GM12878 (cell line): ENCODE results near the gene SMIM28. TPM values are rescaled to one million over a fixed set of nuclear protein-coding genes. Genes with fewer than 3 reads are reported as not detected.

ENCODE experiments used
- ATAC-seq: fragments of 200-7000 bp; cut with Tn5 transposase; 3 replicates; pipeline ENCODE4 v1.9.1; 2020; ENCODE audit warnings: mild to moderate bottlenecking, moderate library complexity
- BruUV-seq: library from RNA; stranded (reverse); fragments of 400-500 nt; replicated peaks from 2 replicates; lab custom pipeline; 2021; lab: Mats Ljungman, UMichigan
- CTCF ChIA-PET: fragments of 300-600 bp; sonication (Branson Sonifier 250); formaldehyde crosslinking; extraction: SDS; loops from one replicate; lab custom pipeline; 2021; ENCODE audit warnings: inconsistent platforms; lab: Yijun Ruan, JAX
- POLR2A ChIA-PET: fragments of 350-600 bp; formaldehyde crosslinking; extraction: SDS; loops from one replicate; lab custom pipeline; 2021; ENCODE audit warnings: inconsistent platforms; lab: Charles Lee
- RAD21 ChIA-PET: fragments of 300-600 bp; sonication (Branson Sonifier 250); formaldehyde crosslinking; loops from one replicate; lab custom pipeline; 2023; ENCODE audit warnings: antibody characterized with exemption; ENCODE audit not compliant: unreplicated experiment; lab: Charles Lee
- SMC1A ChIA-PET: fragments of 300-600 bp; sonication (Branson Sonifier 250); formaldehyde crosslinking; loops from one replicate; lab custom pipeline; 2023; ENCODE audit not compliant: unreplicated experiment, uncharacterized antibody; lab: Charles Lee
- DNase-seq: peaks from one replicate; pipeline ENCODE4 v3.0.0-alpha.2; 2011; ENCODE audit warnings: low read depth, low spot score
- FAIRE-seq: peaks from 3 replicates; lab custom pipeline; 2011; peaks lifted over from hg19 to GRCh38; lab: Jason Lieb, UNC
- H2AFZ ChIP-seq: 2 replicates; pipeline ENCODE4 v1.6.0; 2011; ENCODE audit warnings: low read depth, low read length, control low read depth; ENCODE audit not compliant: control insufficient read depth
- H3K27ac ChIP-seq: 2 replicates; pipeline ENCODE4 v1.5.1; 2011; ENCODE audit warnings: control low read depth; ENCODE audit not compliant: control insufficient read depth, insufficient read depth
- H3K27me3 ChIP-seq, 2 experiments: replicated peaks in 1 of 2; 2 replicates each; pipeline versions ENCODE4 v1.6.0 to v1.6.1; 2011; ENCODE audit warnings: low read length in 1 of 2; ENCODE audit not compliant: control insufficient read depth in 2 of 2, insufficient read depth in 2 of 2
- H3K36me3 ChIP-seq, 2 experiments: 2 replicates each; pipeline ENCODE4 v1.5.1; 2011; ENCODE audit warnings: low read length in 1 of 2; ENCODE audit not compliant: control insufficient read depth in 2 of 2, insufficient read depth in 2 of 2
- H3K4me1 ChIP-seq: 2 replicates; pipeline ENCODE4 v1.6.1; 2011; ENCODE audit warnings: mild to moderate bottlenecking, low read length, moderate library complexity, mixed read lengths; ENCODE audit not compliant: control insufficient read depth, insufficient read depth
- H3K4me2 ChIP-seq: 2 replicates; pipeline ENCODE4 v1.6.0; 2011; ENCODE audit warnings: control low read depth; ENCODE audit not compliant: control insufficient read depth, insufficient read depth
- H3K4me3 ChIP-seq: fragments of 200-600 bp; sonication (generic); 2 replicates; pipeline ENCODE4 v1.5.1; 2016
- H3K79me2 ChIP-seq: 2 replicates; pipeline ENCODE4 v1.6.0; 2011; ENCODE audit warnings: low read length; ENCODE audit not compliant: control insufficient read depth, insufficient read depth
- H3K9ac ChIP-seq: 2 replicates; pipeline ENCODE4 v1.8.0; 2011; ENCODE audit warnings: low read length, control low read depth, mixed read lengths; ENCODE audit not compliant: control insufficient read depth, insufficient read depth
- H3K9me3 ChIP-seq: replicated peaks from 3 replicates; pipeline ENCODE4 v1.5.1; 2011; ENCODE audit warnings: mild to moderate bottlenecking, low read length; ENCODE audit not compliant: control insufficient read depth, insufficient read depth
- H4K20me1 ChIP-seq: 2 replicates; pipeline ENCODE4 v1.6.0; 2011; ENCODE audit not compliant: control insufficient read depth, insufficient read depth
- BMI1 ChIP-seq: fragments of 450-650 bp; IDR thresholded peaks from 2 replicates; pipeline ENCODE4 v1.6.1; 2016; ENCODE audit warnings: mild to moderate bottlenecking, moderate library complexity, borderline replicate concordance
- CBFB ChIP-seq: IDR thresholded peaks from 2 replicates; pipeline ENCODE4 v1.6.1; 2016; ENCODE audit warnings: antibody characterized with exemption, low read depth
- CREB1 ChIP-seq: IDR thresholded peaks from 2 replicates; pipeline ENCODE4 v1.6.1; 2012; ENCODE audit warnings: low read depth, mild to moderate bottlenecking, inconsistent platforms
- EED ChIP-seq: sonication (generic); IDR thresholded peaks from 2 replicates; pipeline ENCODE4 v1.6.1; 2016; ENCODE audit warnings: antibody characterized with exemption, low read depth
- HCFC1 ChIP-seq: fragments of 150-350 bp; IDR thresholded peaks from 2 replicates; pipeline ENCODE4 v1.6.1; 2014; ENCODE audit warnings: low read length
- JUNB ChIP-seq: IDR thresholded peaks from 2 replicates; pipeline ENCODE4 v1.6.1; 2016; ENCODE audit warnings: antibody characterized with exemption, mild to moderate bottlenecking
- RELA ChIP-seq: fragments of 450-650 bp; IDR thresholded peaks from 2 replicates; pipeline ENCODE4 v1.8.0; 2014; ENCODE audit warnings: borderline replicate concordance; ENCODE audit not compliant: partially characterized antibody
- WGBS: methylation state at CpG from one replicate; pipeline ENCODE4 v1.1.6; 2016; ENCODE audit warnings: low lambda C conversion rate; ENCODE audit not compliant: insufficient replicate concordance, insufficient coverage; ENCODE audit errors: missing lambda C conversion rate; 5-methylcytosine and 5-hydroxymethylcytosine counted together
- in situ Hi-C: fragments of 300-500 bp; cut with MboI; formaldehyde crosslinking; loops from 9 replicates; pipeline ENCODE4 v1.14.3; 2018; ENCODE audit warnings: mixed read lengths
- intact Hi-C: fragments of 100-400 bp; cut with micrococcal nuclease; formaldehyde crosslinking; loops from one replicate; pipeline ENCODE4 v1.14.2; 2022; ENCODE audit not compliant: unreplicated experiment
- polyA plus RNA-seq, 11 experiments: library from polyadenylated mRNA; depleted of rRNA in 4 of 11; unstranded in 6 of 11; stranded (reverse) in 5 of 11; fragments of >200 nt; fragmentation: Nextera tagmentation in 4 of 11; fragmentation: Illumina TruSeq in 1 of 11; extraction: Ambion mirVana in 4 of 11; extraction: Trizol in 1 of 11; gene quantifications; 1 replicate in 1 of 11; 2 replicates in 10 of 11; pipeline versions ENCODE4 v1.2.1 to v1.2.3, GENCODE V29; 2011 to 2016; ENCODE audit warnings: inconsistent platforms in 2 of 11, missing spikeins in 2 of 11, low read depth in 1 of 11
- total RNA-seq, 4 experiments: library from RNA; depleted of rRNA in 3 of 4; stranded (reverse); fragments of >200 nt in 3 of 4; fragmentation: Illumina TruSeq in 1 of 4; extraction: Trizol in 1 of 4; gene quantifications; 2 replicates each; pipeline versions ENCODE4 v1.2.1 to v1.2.3, GENCODE V29; 2013 to 2021
- TF ChIP-seq, protein P1 (sequence below): fragments of 450-650 bp; IDR thresholded peaks from 2 replicates; pipeline ENCODE4 v1.6.1; 2017; ENCODE audit warnings: mild to moderate bottlenecking, moderate library complexity

The SMIM28 gene
- total and polyA plus RNA-seq, 10 of the 15 experiments (the other 5 are each of a cell fraction or from before 2014, with no cell fraction given) = not detected

DNA sequence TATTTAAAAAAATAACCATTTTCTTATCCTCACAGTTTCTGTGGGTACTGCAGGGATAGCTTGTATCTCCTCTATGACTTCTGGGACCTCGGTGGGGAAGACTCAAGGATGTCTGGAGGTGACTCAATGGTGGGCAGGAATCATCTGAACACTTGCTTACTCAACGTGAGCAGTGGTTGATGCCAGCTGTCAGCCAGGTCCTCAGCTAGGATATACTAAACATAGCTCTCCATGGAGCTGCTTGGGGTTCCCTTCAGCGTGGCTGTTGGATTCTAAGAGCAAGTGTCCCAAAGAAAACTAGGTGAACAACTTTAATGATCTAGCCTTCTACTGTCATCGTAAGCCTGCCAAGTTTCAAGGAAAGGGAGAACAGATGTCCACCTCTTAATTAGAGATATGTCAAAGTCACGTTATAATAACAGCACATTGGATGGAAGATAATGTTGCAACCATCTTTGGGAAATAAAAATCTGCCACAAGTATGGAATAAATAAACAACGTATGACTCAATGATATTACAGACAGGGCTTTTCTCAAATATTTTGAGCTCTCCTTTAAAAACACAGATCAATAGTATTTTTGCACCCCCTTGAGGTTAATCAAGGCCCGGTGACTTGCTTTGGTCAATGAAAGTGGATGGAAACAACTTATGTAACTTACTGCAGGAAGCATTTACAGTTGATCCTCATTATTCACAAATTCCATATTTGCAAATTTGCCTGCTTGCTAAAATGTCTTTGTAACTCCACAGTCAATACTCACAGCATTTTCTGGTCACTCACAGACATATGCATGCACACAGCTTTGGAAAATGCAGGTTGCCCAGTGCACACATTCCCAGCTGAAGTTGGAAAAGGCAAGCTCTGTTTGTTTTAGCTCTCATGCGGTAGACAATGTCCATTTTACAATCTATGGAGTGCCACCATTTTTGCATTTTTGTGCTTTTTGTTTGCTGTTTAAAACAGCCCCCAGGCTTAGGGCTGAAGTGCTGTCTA lies 19.7 kb downstream of the SMIM28 start:
- Histone ChIP-seq H2AFZ (no peak overlapping the region), H4K20me1 (no peaks in the 10 kb centered on the region), H3K4me2 (no peak overlapping the region), H3K9me3 (no peaks in the 10 kb centered on the region), H3K9ac (no peak overlapping the region), H3K4me1 (no peaks in the 10 kb centered on the region), H3K36me3 (no peaks in the 10 kb centered on the region), H3K79me2 (no peaks in the 10 kb centered on the region), H3K4me3 (no peak overlapping the region), H3K27ac (no peak overlapping the region), H3K27me3 (no peaks in the 10 kb centered on the region)
- no TSS peak for BruUV-seq
- TF ChIP-seq, protein P1, sequence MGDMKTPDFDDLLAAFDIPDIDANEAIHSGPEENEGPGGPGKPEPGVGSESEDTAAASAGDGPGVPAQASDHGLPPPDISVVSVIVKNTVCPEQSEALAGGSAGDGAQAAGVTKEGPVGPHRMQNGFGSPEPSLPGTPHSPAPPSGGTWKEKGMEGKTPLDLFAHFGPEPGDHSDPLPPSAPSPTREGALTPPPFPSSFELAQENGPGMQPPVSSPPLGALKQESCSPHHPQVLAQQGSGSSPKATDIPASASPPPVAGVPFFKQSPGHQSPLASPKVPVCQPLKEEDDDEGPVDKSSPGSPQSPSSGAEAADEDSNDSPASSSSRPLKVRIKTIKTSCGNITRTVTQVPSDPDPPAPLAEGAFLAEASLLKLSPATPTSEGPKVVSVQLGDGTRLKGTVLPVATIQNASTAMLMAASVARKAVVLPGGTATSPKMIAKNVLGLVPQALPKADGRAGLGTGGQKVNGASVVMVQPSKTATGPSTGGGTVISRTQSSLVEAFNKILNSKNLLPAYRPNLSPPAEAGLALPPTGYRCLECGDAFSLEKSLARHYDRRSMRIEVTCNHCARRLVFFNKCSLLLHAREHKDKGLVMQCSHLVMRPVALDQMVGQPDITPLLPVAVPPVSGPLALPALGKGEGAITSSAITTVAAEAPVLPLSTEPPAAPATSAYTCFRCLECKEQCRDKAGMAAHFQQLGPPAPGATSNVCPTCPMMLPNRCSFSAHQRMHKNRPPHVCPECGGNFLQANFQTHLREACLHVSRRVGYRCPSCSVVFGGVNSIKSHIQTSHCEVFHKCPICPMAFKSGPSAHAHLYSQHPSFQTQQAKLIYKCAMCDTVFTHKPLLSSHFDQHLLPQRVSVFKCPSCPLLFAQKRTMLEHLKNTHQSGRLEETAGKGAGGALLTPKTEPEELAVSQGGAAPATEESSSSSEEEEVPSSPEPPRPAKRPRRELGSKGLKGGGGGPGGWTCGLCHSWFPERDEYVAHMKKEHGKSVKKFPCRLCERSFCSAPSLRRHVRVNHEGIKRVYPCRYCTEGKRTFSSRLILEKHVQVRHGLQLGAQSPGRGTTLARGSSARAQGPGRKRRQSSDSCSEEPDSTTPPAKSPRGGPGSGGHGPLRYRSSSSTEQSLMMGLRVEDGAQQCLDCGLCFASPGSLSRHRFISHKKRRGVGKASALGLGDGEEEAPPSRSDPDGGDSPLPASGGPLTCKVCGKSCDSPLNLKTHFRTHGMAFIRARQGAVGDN = no peak
- no peak for TF ChIP-seq RELA
- TF ChIP-seq HCFC1 = no peak
- TF ChIP-seq CBFB = no peak
- no peak for TF ChIP-seq BMI1
- no peak for TF ChIP-seq CREB1
- no peak for TF ChIP-seq EED
- TF ChIP-seq JUNB = no peak
- ATAC-seq = no peak
- intact Hi-C loops (no loop called here), in situ Hi-C loops (no loop called here)
- SMC1A ChIA-PET = interaction anchor here (1.1 kb wide), 1 partner anchor 10 kb away, joined by 3 read pairs; no protein-coding TSS in a partner anchor
- CTCF ChIA-PET = interaction anchor here (1.3 kb wide), 1 partner anchor 280 kb away, joined by 3 read pairs; no protein-coding TSS in a partner anchor
- no peak for FAIRE-seq
- no peak for DNase-seq
- POLR2A ChIA-PET = interaction anchor here (0.5 to 0.6 kb wide), 2 partner anchors 228 to 354 kb away, joined by 3 read pairs; no protein-coding TSS in a partner anchor
- RAD21 ChIA-PET = no interaction called here
- 34% methylated on average over 8 of the region's 8 CpGs for WGBS
